Pericardium fibroblast (primary cell): Measurements from ENCODE around the gene PCDHA10. TPM values are rescaled to one million over a fixed set of nuclear protein-coding genes. Genes with fewer than 3 reads are reported as not detected.

Source experiments
- total RNA-seq: library from RNA; depleted of rRNA; stranded (reverse); fragments of >200 nt; gene quantifications from 2 replicates; pipeline ENCODE4 v1.2.3, GENCODE V29; 2015

Gene PCDHA10
- total RNA-seq, 1 donor from 2014 or later = under 0.01 TPM

Other genes starting within 250 kb of the PCDHA10 start
- gene CD14, start 222.7 kb upstream of the PCDHA10 start, total RNA-seq = 0.17 and 4.3 TPM in 2 replicates
- gene TMCO6, start 216.4 kb upstream of the PCDHA10 start, total RNA-seq = 8.6 and 11.8 TPM in 2 replicates
- 52.4 and 86.2 TPM in 2 replicates for gene NDUFA2, start 208.3 kb upstream of the PCDHA10 start, total RNA-seq
- 49.4 and 66.8 TPM in 2 replicates for gene IK, start 208.1 kb upstream of the PCDHA10 start, total RNA-seq
- gene WDR55, start 191.0 kb upstream of the PCDHA10 start, total RNA-seq = 11.1 and 14.2 TPM in 2 replicates
- not detected in 2 replicates for gene DND1, start 182.3 kb upstream of the PCDHA10 start, total RNA-seq
- 51.8 and 56.4 TPM in 2 replicates for gene HARS1, start 164.5 kb upstream of the PCDHA10 start, total RNA-seq
- 15.4 and 18.9 TPM in 2 replicates for gene HARS2, start 164.4 kb upstream of the PCDHA10 start, total RNA-seq
- gene ZMAT2, start 155.4 kb upstream of the PCDHA10 start, total RNA-seq = 26.7 and 33.5 TPM in 2 replicates
- not detected in 2 replicates for gene PCDHA1, start 69.8 kb upstream of the PCDHA10 start, total RNA-seq
- gene PCDHA2, start 61.0 kb upstream of the PCDHA10 start, total RNA-seq = not detected in 2 replicates
- gene PCDHA3, start 54.8 kb upstream of the PCDHA10 start, total RNA-seq = 0.12 TPM in 1 of 2 replicates, not detected in the other
- gene PCDHA4, start 48.8 kb upstream of the PCDHA10 start, total RNA-seq = 0.23 TPM in 1 of 2 replicates, not detected in the other
- under 0.01 TPM in 1 of 2 replicates, not detected in the other for gene PCDHA5, start 34.3 kb upstream of the PCDHA10 start, total RNA-seq
- gene PCDHA6, start 27.9 kb upstream of the PCDHA10 start, total RNA-seq = 0.17 and 0.35 TPM in 2 replicates
- 0.09 and 0.12 TPM in 2 replicates for gene PCDHA7, start 21.6 kb upstream of the PCDHA10 start, total RNA-seq
- 0.09 TPM in 1 of 2 replicates, not detected in the other for gene PCDHA8, start 14.7 kb upstream of the PCDHA10 start, total RNA-seq
- not detected in 2 replicates for gene PCDHA9, start 7.5 kb upstream of the PCDHA10 start, total RNA-seq
- gene PCDHA11, start 13.1 kb downstream of the PCDHA10 start, total RNA-seq = not detected in 2 replicates
- not detected in 2 replicates for gene PCDHA12, start 19.4 kb downstream of the PCDHA10 start, total RNA-seq
- gene PCDHA13, start 26.2 kb downstream of the PCDHA10 start, total RNA-seq = not detected in 2 replicates
- gene PCDHAC1, start 70.4 kb downstream of the PCDHA10 start, total RNA-seq = under 0.01 and 0.34 TPM in 2 replicates
- 0.60 and 2.6 TPM in 2 replicates for gene PCDHAC2, start 110.6 kb downstream of the PCDHA10 start, total RNA-seq
- not detected in 2 replicates for gene PCDHB1, start 195.5 kb downstream of the PCDHA10 start, total RNA-seq
- 0.09 and 0.93 TPM in 2 replicates for gene PCDHB2, start 238.7 kb downstream of the PCDHA10 start, total RNA-seq
- gene PCDHB3, start 244.6 kb downstream of the PCDHA10 start, total RNA-seq = 0.23 TPM in 1 of 2 replicates, not detected in the other